Fibroblast of the aortic adventitia (primary cell): ENCODE measurements around the gene ACADSB. TPM values are rescaled to one million over a fixed set of nuclear protein-coding genes. Genes with fewer than 3 reads are reported as not detected.

Experiments used
- DNase-seq: peaks from one replicate; pipeline ENCODE4 v3.0.0-alpha.2; 2010; ENCODE audit warnings: low read depth
- H3K4me3 ChIP-seq: 2 replicates; pipeline ENCODE4 v1.5.1; 2011; ENCODE audit warnings: low read depth, mild to moderate bottlenecking, control low read depth, low read length, moderate library complexity
- CTCF ChIP-seq: IDR thresholded peaks from 2 replicates; pipeline ENCODE4 v1.5.1; 2011; ENCODE audit warnings: mild to moderate bottlenecking, low read length, control low read depth, inconsistent platforms; ENCODE audit not compliant: insufficient read depth
- total RNA-seq: library from RNA; depleted of rRNA; stranded (reverse); fragments of >200 nt; gene quantifications from 2 replicates; pipeline ENCODE4 v1.2.3, GENCODE V29; 2012; ENCODE audit warnings: low replicate concordance

Gene ACADSB
- 7.4 and 11.4 TPM in 2 replicates for total RNA-seq

- H3K4me3 ChIP-seq, result peak within 1 kb of the TSS; percentile 93
- TF ChIP-seq CTCF, result no peak
- peak; percentile 97 for DNase-seq
Observed at GRCh38 chr10:123008355-123009104, at the start of gene ACADSB, which contains the start of gene IKZF5. TSS of gene ACADSB (plus strand) at chr10:123009006. CDS start at chr10:123009030, 24 bp downstream. TSS of gene IKZF5 (minus strand) at chr10:123008795. CDS start at chr10:122998625, 10,170 bp downstream.

- no peak overlapping the region for H3K4me3 ChIP-seq
- no peak for TF ChIP-seq CTCF
- no peak for DNase-seq
Observed at GRCh38 chr10:122962405-122962804, 46.4 kb upstream of the ACADSB start.

- TF ChIP-seq CTCF, result no peak
Observed at GRCh38 chr10:122966879-122967278, 41.9 kb upstream of the ACADSB start.

GRCh38 chr10:122968698-122969097 lies 40.1 kb upstream of the ACADSB start:
- no peak for TF ChIP-seq CTCF
- no peak for DNase-seq

More at GRCh38 chr10:122966879-122967278, 41.9 kb upstream of the ACADSB start:
- DNase-seq, result no peak
- no peak overlapping the region for H3K4me3 ChIP-seq

GRCh38 chr10:122974023-122974422 lies 34.8 kb upstream of the ACADSB start:
- H3K4me3 ChIP-seq, result no peak overlapping the region
- no peak for TF ChIP-seq CTCF
- no peak for DNase-seq

More at GRCh38 chr10:122968698-122969097, 40.1 kb upstream of the ACADSB start:
- H3K4me3 ChIP-seq, result no peak overlapping the region

- no peak for TF ChIP-seq CTCF
- no peak for DNase-seq
- H3K4me3 ChIP-seq, result no peak overlapping the region
Observed at GRCh38 chr10:122974543-122975064, 34.2 kb upstream of the ACADSB start.
